Peyer's patch (tissue), 4 donors: ENCODE measurements around the gene AUTS2.

Source experiments
- POLR2A ChIP-seq, 2 donors: fragments of 450-650 bp; IDR thresholded peaks; one replicate each; pipeline ENCODE4 v1.5.1; 2017; ENCODE audit warnings: antibody characterized with exemption in 2 of 2, mild to moderate bottlenecking in 2 of 2, moderate library complexity in 2 of 2
- TF ChIP-seq, protein P1 (sequence below), 6 experiments: fragments of 450-650 bp in 4 of 6; fragments of 200-600 bp in 2 of 6; sonication (generic) in 1 of 6; IDR thresholded peaks; one replicate each; pipeline ENCODE4 v1.5.1; 2017 to 2019; ENCODE audit warnings: antibody characterized with exemption in 6 of 6, mild to moderate bottlenecking in 3 of 6, moderate library complexity in 1 of 6

DNA sequence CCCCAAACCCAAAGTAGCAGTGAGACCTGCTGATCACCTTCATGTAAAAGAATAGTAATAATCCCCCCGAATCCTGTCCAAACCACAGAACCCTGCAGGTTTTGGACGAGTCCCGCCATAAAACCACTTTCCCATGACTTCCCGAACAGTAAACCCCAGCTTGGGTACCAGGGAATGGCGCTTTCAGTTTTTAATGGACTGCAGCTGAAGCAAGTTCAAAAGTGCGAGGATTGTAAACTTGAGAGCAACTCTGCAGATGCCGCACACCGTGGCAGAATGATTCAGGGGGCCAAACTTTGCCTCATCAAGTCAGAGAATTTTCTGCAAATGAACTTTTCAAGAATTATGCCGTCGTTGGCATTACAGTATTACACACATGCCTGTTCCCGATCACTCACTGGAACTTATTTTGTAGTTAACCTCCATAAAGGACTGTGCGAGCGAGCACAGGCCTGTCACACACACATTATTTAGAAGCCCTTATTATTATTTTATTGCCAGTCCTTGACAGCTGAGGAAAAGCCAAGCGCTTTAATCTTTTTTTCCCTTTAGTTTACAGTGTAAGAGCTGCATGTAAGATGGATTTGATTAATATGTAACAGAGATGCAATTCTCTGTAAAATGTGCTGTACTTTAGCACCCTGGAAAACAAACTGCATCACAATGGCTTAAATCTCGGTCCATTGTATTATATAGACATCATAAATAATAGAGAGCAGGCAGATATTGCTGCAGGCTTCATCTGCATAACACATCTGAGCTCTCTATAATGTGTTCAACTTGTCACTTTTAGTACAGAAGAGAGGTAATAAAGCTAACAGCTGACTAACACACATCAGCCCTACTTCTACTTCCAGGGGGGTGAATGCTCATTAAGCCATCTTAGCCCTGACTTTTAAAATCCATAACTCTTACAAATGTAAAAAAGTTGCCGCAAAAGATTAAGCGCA is 1040.2 kb downstream of the AUTS2 start:
- TF ChIP-seq, protein P1, sequence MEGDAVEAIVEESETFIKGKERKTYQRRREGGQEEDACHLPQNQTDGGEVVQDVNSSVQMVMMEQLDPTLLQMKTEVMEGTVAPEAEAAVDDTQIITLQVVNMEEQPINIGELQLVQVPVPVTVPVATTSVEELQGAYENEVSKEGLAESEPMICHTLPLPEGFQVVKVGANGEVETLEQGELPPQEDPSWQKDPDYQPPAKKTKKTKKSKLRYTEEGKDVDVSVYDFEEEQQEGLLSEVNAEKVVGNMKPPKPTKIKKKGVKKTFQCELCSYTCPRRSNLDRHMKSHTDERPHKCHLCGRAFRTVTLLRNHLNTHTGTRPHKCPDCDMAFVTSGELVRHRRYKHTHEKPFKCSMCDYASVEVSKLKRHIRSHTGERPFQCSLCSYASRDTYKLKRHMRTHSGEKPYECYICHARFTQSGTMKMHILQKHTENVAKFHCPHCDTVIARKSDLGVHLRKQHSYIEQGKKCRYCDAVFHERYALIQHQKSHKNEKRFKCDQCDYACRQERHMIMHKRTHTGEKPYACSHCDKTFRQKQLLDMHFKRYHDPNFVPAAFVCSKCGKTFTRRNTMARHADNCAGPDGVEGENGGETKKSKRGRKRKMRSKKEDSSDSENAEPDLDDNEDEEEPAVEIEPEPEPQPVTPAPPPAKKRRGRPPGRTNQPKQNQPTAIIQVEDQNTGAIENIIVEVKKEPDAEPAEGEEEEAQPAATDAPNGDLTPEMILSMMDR (IDR thresholded peaks at IDR 0.05) = no peak
- TF ChIP-seq POLR2A (IDR thresholded peaks at IDR 0.05) = no peak
